IPS-20b (cell line): ENCODE data around the gene PHB1.
"Not testable (repeated sequence)": the region's sequence is repeated elsewhere in the genome, so short reads cannot be mapped to it uniquely, and the experiment has no call there.

Experiments
- H3K27ac ChIP-seq: one replicate; pipeline ENCODE4 v1.5.1; 2013; ENCODE audit warnings: low read length
- H3K27me3 ChIP-seq: 2 replicates; pipeline ENCODE4 v1.6.1; 2013; ENCODE audit warnings: mild to moderate bottlenecking, low read length, inconsistent platforms; ENCODE audit not compliant: insufficient read depth
- H3K36me3 ChIP-seq: 2 replicates; pipeline ENCODE4 v1.6.1; 2013; ENCODE audit warnings: low read depth, mild to moderate bottlenecking, inconsistent platforms, low read length, moderate library complexity; ENCODE audit not compliant: insufficient read depth
- H3K4me1 ChIP-seq: 2 replicates; pipeline ENCODE4 v1.6.1; 2013; ENCODE audit warnings: mild to moderate bottlenecking, control low read depth, inconsistent platforms, low read length, moderate library complexity; ENCODE audit not compliant: insufficient read depth
- H3K4me3 ChIP-seq: 2 replicates; pipeline ENCODE4 v1.5.1; 2013; ENCODE audit warnings: mild to moderate bottlenecking, low read length, inconsistent platforms
- H3K9ac ChIP-seq: 2 replicates; pipeline ENCODE4 v1.6.1; 2013; ENCODE audit warnings: low read depth, mild to moderate bottlenecking, inconsistent platforms, low read length, moderate library complexity
- H3K9me3 ChIP-seq: 2 replicates; pipeline ENCODE4 v1.6.1; 2013; ENCODE audit warnings: mild to moderate bottlenecking, low read depth, low read length, inconsistent platforms; ENCODE audit not compliant: insufficient read depth

Gene PHB1

DNA sequence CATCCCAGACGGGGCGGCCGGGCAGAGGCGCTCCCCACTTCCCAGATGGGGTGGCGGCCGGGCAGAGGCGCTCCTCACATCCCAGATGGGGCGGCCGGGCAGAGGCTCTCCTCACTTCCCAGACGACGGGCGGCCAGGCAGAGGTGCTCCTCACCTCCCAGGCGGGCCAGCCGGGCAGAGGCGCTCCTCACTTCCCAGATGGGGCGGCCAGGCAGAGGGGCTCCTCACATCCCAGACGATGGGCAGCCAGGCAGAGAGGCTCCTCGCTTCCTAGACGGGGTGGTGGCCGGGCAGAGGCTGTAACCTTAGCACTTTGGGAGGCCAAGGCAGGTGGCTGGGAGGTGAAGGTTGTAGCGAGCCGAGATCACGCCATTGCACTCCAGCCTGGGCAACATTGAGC is 5.1 kb upstream of the PHB1 start:
- H3K4me1 ChIP-seq, H3K27ac ChIP-seq, H3K4me3 ChIP-seq, H3K27me3 ChIP-seq, H3K9ac ChIP-seq, H3K36me3 ChIP-seq: not testable (repeated sequence)
- H3K9me3 ChIP-seq = peaks cover 11% of the 10 kb centered on the region

DNA sequence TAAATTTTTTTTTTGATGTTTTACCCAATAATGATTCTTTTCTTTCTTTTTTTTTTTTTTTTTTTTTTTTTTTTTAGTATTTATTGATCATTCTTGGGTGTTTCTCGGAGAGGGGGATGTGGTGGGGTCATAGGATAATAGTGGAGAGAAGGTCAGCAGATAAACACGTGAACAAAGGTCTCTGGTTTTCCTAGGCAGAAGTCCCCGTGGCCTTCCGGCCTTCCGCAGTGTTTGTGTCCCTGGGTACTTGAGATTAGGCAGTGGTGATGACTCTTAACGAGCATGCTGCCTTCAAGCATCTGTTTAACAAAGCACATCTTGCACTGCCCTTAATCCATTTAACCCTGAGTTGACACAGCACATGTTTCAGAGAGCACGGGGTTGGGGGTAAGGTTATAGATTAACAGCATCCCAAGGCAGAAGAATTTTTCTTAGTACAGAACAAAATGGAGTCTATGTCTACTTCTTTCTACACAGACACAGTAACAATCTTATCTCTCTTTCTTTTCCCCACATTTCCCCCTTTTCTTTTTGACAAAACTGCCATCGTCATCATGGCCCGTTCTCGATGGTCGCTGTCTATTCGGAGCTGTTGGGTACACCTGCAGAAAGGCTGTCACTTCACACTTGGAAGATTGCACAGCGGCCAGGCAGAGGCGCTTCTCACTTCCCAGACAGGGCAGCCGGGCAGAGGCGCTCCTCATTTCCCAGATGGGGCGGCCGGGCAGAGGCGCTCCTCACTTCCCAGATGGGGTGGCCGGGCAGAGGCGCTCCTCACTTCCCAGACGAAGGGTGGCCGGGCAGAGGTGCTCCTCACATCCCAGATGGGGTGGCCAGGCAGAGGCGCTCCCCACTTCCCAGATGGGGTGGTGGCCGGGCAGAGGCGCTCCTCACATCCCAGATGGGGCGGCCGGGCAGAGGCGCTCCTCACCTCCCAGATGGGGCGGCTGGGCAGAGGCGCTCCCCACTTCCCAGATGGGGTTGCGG is 4.4 kb upstream of the PHB1 start:
- H3K9ac ChIP-seq, H3K27me3 ChIP-seq, H3K27ac ChIP-seq, H3K4me1 ChIP-seq, H3K36me3 ChIP-seq, H3K4me3 ChIP-seq: not testable (repeated sequence)
- H3K9me3 ChIP-seq = peaks cover 11% of the 10 kb centered on the region

DNA sequence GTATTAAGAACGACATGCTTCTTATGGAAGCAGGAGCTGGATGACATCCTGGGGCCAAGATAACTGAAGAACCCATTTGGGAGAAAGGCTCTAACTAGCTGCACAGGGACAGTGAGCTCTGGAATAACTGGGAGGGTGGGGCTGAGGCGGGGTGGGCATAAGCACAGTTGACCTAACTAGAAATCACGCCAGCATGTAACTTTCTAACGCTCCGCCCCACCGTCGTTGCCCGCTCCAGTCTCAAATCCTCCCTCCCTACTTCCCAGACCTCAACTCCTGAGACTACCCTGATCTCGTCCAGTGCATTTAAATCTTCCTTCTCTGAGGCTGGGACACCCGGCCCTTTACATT is 436 bp downstream of the PHB1 start:
- Histone ChIP-seq H3K27me3 (no peaks in the 10 kb centered on the region), H3K4me1 (peaks cover 2% of the 10 kb centered on the region; the same call in 1 of the 2 replicates), H3K9me3 (no peaks in the 10 kb centered on the region), H3K36me3 (peaks cover 41% of the 10 kb centered on the region), H3K27ac (peak overlapping the region; percentile 13), H3K9ac (peak overlapping the region; percentile 89), H3K4me3 (peak overlapping the region; percentile 95)

DNA sequence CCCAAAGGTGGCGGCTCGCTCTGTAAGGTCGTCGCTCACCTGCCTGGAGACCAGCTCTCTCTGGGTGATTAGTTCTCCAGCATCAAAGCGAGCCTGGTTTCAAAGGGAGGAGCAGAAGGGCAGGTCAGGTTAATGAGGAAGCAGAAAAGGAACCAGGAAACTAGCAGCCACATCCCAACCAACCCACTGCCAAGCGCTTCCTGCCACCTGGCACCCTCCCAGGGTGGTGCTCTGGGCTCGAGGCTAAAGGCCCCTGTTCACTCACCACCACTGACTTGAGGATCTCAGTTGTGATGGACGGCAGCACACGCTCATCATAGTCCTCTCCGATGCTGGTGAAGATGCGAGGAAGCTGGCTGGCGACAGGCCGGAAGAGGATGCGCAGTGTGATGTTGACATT is 5.6 kb downstream of the PHB1 start:
- Histone ChIP-seq H3K9me3 (no peaks in the 10 kb centered on the region), H3K27ac (no peak overlapping the region), H3K4me3 (no peak overlapping the region), H3K4me1 (peaks cover 2% of the 10 kb centered on the region; the same call in 1 of the 2 replicates), H3K9ac (no peak overlapping the region), H3K36me3 (peaks cover 91% of the 10 kb centered on the region), H3K27me3 (no peaks in the 10 kb centered on the region)

DNA sequence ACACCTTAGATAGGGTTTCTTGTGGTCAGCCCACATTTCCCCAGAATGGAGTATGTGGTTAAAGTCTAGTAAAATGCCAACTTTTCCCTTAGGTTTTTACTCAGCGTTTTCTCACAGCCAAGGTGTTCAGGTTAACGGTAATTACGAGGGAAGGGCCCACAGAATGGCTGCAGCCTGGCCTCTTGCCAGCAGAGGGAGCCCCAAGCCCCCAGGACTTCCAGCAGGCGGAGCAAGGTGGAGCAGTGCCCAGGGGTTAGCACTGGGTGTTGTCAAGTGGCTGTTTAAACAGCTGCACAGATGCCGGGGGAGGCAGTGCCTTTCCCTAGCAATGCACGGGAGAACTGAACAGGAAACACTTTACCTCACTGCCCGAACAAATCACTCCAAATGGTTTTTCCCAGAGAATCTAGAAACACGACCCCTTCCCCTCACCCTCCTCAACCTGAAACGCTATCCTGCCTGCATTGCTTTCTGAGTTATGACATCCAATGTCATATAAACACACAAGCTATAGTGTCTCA is 6.6 kb downstream of the PHB1 start:
- no peak overlapping the region for H3K4me3 ChIP-seq
- H3K27me3 ChIP-seq = no peaks in the 10 kb centered on the region
- no peaks in the 10 kb centered on the region for H3K4me1 ChIP-seq
- no peak overlapping the region for H3K9ac ChIP-seq
- H3K27ac ChIP-seq = no peak overlapping the region
- peaks cover 97% of the 10 kb centered on the region for H3K36me3 ChIP-seq
- H3K9me3 ChIP-seq = no peaks in the 10 kb centered on the region

DNA sequence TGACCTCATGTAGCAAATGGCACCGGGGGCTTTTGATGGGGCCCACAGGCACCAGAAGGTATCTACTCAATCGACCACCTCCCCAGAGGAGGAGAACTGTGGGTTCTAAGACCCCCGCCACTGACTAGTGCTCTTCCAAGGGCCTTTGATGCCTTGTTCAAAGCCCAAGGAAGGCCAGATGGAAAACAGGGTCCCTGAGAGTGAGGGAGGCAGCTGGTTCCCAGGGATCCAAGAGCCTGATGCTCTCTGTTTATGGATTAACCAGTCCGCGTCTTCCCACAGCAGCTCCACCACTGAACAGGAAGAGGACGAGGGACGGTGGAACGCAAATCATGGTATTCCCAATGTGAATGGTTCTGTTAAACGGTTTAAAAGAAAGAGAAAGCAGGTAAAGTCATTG is 7.6 kb downstream of the PHB1 start:
- no peaks in the 10 kb centered on the region for H3K27me3 ChIP-seq
- peaks cover 93% of the 10 kb centered on the region for H3K36me3 ChIP-seq
- no peak overlapping the region for H3K27ac ChIP-seq
- no peaks in the 10 kb centered on the region for H3K4me1 ChIP-seq
- H3K9me3 ChIP-seq = no peaks in the 10 kb centered on the region
- no peak overlapping the region for H3K4me3 ChIP-seq
- H3K9ac ChIP-seq = no peak overlapping the region

DNA sequence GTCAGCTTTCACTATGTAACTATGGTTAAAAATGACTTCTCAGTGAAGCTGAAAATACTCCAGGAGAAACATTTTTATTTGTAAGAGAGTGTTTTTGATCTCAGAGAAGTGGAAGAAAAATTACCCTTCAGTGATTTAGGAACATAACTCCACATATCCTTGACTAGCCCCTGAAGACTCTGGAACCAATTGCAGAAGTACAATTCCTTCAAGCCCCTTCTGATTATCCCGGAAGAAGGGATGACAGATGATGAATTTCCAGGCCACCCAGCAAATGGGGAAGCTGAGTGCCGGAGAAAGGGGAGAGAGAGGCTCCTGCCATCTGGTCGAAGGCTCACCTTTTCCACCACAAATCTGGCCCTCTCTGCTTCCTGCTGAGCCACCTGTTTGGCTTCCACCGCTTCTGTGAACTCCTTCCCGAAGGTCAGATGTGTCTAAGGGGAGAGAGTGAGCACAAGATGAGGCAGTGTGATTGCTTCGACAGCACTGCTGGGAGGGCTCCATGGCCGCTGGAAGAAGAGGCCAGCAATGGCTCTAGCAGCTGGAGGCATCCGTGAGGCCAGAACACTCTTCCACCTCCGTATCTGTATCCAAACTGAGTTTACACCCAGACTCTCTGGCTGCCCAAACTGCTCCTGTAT is 8.1 kb downstream of the PHB1 start:
- Histone ChIP-seq H3K9ac (no peak overlapping the region), H3K27ac (no peak overlapping the region), H3K36me3 (peaks cover 91% of the 10 kb centered on the region), H3K4me1 (no peaks in the 10 kb centered on the region), H3K4me3 (no peak overlapping the region), H3K27me3 (no peaks in the 10 kb centered on the region), H3K9me3 (no peaks in the 10 kb centered on the region)

DNA sequence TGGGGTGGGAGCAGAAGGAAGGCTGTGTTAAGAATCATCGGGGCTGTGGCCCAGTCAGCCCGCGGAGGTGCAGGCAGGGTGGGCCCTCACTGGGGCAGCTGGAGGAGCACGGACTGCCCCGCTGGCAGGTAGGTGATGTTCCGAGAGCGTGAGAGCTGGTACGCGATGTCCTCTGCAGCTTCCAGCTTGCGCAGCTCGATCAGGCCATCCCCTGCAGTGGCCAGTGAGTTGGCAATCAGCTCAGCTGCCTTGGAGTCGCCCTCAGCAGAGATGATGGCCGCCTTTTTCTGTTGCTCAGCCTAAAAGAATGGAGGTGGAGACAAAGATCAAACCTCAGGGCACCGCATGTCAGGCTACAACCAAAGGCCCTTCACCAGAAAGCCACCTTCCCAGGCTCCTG is 9.8 kb downstream of the PHB1 start:
- no peaks in the 10 kb centered on the region for H3K4me1 ChIP-seq
- H3K4me3 ChIP-seq = no peak overlapping the region
- peaks cover 75% of the 10 kb centered on the region for H3K36me3 ChIP-seq
- no peaks in the 10 kb centered on the region for H3K9me3 ChIP-seq
- no peak overlapping the region for H3K9ac ChIP-seq
- H3K27ac ChIP-seq = no peak overlapping the region
- no peaks in the 10 kb centered on the region for H3K27me3 ChIP-seq

DNA sequence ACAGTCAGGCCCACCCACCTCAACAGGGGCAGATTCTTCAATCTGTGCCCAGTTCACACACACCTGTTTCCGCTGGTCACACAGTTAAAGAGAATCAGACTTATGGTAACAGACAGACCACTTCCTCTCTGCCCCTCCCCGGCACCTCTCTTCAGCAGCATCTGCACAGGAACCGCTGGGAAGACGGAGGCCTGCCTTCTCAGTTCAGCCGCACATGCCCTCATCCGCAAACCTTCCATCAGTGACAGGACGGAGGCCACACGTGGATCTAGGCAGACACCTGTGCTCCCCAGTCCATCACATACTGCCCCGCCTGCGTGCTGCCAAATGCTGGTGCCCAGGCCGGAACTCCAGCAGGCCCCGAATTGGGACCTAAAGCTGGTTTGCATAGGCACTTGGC is 10.3 kb downstream of the PHB1 start:
- Histone ChIP-seq H3K27ac (no peak overlapping the region), H3K4me1 (no peaks in the 10 kb centered on the region), H3K9me3 (no peaks in the 10 kb centered on the region), H3K9ac (no peak overlapping the region), H3K36me3 (peaks cover 70% of the 10 kb centered on the region), H3K27me3 (no peaks in the 10 kb centered on the region), H3K4me3 (no peak overlapping the region)

DNA sequence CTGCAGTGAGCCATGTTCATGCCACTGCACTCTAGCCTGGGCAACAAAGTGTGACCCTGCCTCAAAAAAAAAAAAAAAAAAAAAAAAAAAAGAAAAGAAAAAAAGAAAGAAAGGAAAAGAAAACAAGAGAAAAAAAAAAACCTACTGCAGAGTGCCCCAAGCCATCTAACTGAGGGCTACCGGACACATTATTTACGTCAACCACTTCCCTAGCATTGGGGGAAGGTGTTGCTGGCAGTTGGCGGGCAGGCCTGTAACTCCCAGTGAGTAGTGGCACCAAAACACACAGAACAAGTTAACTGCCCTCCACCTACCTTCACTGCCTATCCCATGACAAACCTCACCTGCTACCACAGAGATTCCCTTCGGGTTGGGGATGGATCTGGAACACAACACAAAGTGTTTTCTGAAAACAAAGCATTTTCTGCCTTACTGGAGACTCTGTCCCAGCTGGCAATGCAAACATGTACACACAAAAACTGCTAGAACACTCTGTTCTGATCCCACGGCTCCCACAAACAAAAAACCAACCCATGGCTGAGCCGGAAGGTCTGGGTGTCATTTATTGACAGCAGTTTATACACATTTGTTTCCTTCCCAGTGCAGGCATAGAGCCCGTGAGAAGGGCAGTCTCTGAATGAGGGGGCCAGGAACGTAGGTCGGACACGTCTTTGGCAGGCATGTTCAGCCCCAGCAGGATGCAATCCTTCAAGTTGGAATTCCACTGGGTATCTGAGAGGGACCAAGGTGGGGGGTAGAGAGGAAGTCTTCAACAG is 11.0 kb downstream of the PHB1 start:
- Histone ChIP-seq H3K9ac (no peak overlapping the region), H3K27ac (no peak overlapping the region), H3K9me3 (no peaks in the 10 kb centered on the region), H3K4me1 (no peaks in the 10 kb centered on the region), H3K4me3 (no peak overlapping the region), H3K27me3 (no peaks in the 10 kb centered on the region), H3K36me3 (peaks cover 63% of the 10 kb centered on the region)

DNA sequence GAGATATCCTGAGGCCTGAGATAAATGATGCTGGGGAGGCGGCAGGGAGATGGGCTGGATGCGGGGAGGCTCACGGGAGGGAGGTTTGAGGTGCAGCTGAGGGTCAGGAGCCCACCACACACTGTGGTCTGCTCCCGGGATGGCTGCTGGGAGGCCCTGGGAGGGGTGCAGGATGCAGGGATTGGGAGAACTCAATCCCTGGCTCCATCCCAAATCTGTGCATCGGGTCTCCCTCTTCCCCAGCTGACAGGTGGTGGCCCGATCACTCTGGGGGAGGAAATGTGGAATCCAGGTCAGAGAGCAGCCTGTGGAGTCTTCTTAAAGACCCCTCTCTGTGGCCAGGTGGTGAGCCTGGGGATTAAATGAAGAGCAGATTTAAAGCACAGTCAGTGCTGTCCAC is 12.0 kb downstream of the PHB1 start:
- H3K4me1 ChIP-seq = no peaks in the 10 kb centered on the region
- H3K9me3 ChIP-seq = no peaks in the 10 kb centered on the region
- H3K9ac ChIP-seq = no peak overlapping the region
- H3K36me3 ChIP-seq = peaks cover 55% of the 10 kb centered on the region
- H3K27ac ChIP-seq = no peak overlapping the region
- H3K27me3 ChIP-seq = no peaks in the 10 kb centered on the region
- H3K4me3 ChIP-seq = no peak overlapping the region
